MG63 (cell line): ENCODE measurements around the gene IMPACT. TPM values are rescaled to one million over a fixed set of nuclear protein-coding genes. Genes with fewer than 3 reads are reported as not detected.

Experiments used
- DNase-seq: peaks from one replicate; pipeline ENCODE4 v3.0.0-alpha.2; 2020
- H3K27me3 ChIP-seq: fragments of 250-450 bp; sonication (Bioruptor Pico); 2 replicates; pipeline ENCODE4 v1.5.1; 2020; ENCODE audit warnings: mild to moderate bottlenecking, moderate library complexity
- H3K36me3 ChIP-seq: fragments of 250-450 bp; sonication (Bioruptor Pico); 2 replicates; pipeline ENCODE4 v1.5.1; 2020; ENCODE audit warnings: mild to moderate bottlenecking, moderate library complexity
- H3K4me3 ChIP-seq: fragments of 250-450 bp; sonication (Bioruptor Pico); 2 replicates; pipeline ENCODE4 v1.5.1; 2020; ENCODE audit warnings: mild to moderate bottlenecking, moderate library complexity
- H3K9me3 ChIP-seq: fragments of 250-450 bp; sonication (Bioruptor Pico); 2 replicates; pipeline ENCODE4 v1.5.1; 2020; ENCODE audit warnings: mild to moderate bottlenecking, moderate library complexity
- total RNA-seq: library from RNA; depleted of rRNA; stranded (reverse); fragments of >200 nt; shearing (Covaris generic); gene quantifications from 2 replicates; pipeline ENCODE4 v1.2.3, GENCODE V29; 2014; ENCODE audit warnings: low replicate concordance

The IMPACT gene
- total RNA-seq, 1 experiment from 2014 or later, result 21.8 TPM

DNA sequence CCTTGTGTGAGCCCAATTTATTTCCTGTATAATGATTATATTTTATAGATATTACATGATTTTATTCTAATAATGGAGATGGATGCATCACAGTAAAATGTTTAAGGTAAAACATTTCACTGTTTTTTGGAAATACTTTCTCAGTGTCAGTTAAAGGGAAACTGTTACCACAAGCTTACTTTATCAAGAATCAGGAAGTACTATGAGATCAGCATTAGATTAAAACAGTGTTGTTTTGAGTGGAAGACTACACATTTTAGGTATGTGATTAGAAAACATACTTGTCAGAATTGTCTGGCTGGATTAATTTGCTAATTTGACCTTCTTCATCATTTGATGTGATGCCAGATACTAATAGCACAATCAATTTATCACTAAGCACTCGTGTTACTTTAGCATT lies 33.9 kb downstream of the IMPACT start, which contains the start of gene HRH4:
TSS of gene HRH4 (plus strand) at position 250 of the 400 bp plus-strand sequence. CDS start at position 342, 92 bp downstream.
- Histone ChIP-seq H3K27me3 (no peaks in the 10 kb centered on the region), H3K36me3 (no peaks in the 10 kb centered on the region), H3K4me3 (no peak within 1 kb of the TSS), H3K9me3 (no peaks in the 10 kb centered on the region)
- DNase-seq, result no peak

DNA sequence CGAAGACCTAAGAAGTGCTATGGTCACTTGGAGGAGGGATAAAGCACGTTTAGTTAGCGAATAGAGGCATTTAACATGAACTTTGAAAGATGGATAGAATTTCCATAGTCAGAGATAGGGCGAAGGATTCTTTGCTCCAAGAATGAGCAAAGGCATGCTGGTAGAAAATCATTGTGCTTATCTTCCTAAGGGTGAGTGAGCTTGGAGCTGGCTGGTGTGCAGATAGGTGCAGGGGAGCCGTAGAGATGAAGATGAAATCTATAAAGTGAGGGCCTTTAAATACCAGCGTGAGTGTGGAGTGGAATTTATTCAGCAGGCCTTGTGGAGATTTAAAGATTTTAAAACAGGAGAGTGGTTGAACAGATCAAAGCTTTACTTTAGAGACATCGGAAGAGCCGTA lies 35.5 kb downstream of the IMPACT start:
- H3K9me3 ChIP-seq, result no peaks in the 10 kb centered on the region
- H3K36me3 ChIP-seq, result no peaks in the 10 kb centered on the region
- DNase-seq, result no peak
- H3K27me3 ChIP-seq, result no peaks in the 10 kb centered on the region
- H3K4me3 ChIP-seq, result no peak overlapping the region

DNA sequence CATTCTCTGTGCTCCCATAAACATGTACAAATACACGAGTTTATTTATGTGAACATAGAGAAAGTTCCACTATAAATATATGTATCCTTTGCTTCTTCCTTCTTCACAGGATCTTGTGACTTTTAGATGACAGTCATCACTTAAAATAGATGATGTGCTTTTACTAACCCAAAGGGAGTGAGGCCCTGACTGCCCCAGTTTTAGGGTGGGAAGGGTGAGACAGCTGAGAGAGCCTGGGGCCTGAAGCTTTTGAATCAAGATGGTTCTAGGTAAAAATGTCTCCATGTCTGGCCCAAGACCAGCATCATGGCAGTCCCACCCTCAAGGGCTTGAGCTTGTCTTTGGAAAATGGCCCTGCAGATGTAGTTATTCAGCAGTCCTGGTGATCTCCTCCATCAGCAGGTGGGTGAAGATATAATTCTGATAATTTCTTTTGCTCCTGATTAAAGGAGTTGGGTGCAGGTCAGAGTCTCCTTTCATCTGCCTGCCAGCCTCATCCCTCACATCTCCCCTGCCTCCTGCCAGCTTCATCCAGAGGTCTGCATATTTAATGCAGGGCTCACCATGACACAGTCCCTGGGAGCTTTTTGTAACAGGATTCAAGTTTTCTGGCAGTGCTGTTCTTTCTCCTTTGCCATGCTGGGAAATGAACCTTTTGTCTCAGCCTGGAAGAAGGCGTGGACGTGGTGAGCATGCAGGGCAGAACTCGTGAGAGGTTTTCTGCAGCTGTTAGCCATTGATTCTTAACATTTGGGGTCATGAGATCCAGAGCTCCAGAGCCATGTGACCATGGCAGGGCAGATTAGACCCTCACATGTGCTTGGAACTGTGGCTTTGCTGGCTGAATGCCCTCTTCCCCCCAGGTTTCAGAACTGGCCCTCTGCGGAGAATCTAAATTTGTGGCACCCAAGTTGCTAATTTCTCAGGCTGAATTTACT lies 36.6 kb downstream of the IMPACT start:
- no peak for DNase-seq
- Histone ChIP-seq H3K9me3 (no peaks in the 10 kb centered on the region), H3K4me3 (no peak overlapping the region), H3K36me3 (no peaks in the 10 kb centered on the region), H3K27me3 (no peaks in the 10 kb centered on the region)

DNA sequence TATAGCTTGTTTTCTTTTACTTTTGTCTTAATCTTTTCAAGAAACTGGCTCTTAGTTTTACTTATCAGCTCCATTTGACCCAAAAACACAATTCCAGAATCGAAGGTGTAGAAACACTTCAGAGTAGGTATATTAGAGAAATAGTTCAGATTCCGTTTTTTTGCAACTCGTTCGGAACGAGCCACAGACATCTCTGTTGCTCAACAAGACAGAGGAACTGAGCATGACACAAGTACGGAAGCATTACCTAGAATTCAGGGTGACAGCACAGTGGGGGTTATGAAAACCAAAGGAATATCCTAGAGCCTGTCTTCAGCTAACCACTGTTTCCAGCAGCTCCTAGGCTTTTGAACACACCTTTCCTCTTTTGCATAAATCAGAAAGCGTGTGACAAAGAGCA lies 39.0 kb downstream of the IMPACT start:
- no peaks in the 10 kb centered on the region for H3K36me3 ChIP-seq
- DNase-seq, result no peak
- no peaks in the 10 kb centered on the region for H3K27me3 ChIP-seq
- no peak overlapping the region for H3K4me3 ChIP-seq
- no peaks in the 10 kb centered on the region for H3K9me3 ChIP-seq

DNA sequence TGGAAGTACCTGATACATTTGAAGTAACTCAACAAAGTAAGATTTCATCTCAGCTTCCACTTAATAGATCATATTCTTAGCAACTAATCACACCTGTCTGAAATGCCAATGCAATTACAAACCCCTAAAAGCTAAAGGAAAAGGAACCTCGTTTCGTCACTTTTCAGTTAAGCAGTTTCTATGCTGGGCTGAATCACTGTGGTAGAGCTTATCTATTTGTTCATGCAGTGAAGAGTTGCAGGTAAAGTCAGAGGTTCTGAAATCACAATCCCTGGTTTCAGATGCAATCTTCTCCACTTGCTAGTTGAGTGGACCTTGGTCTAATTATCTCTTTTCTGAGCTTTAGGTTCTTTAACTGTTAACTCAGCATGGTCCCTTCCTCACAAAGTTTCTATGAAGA lies 40.3 kb downstream of the IMPACT start:
- Histone ChIP-seq H3K36me3 (no peaks in the 10 kb centered on the region), H3K4me3 (no peak overlapping the region), H3K27me3 (no peaks in the 10 kb centered on the region), H3K9me3 (no peaks in the 10 kb centered on the region)
- no peak for DNase-seq

DNA sequence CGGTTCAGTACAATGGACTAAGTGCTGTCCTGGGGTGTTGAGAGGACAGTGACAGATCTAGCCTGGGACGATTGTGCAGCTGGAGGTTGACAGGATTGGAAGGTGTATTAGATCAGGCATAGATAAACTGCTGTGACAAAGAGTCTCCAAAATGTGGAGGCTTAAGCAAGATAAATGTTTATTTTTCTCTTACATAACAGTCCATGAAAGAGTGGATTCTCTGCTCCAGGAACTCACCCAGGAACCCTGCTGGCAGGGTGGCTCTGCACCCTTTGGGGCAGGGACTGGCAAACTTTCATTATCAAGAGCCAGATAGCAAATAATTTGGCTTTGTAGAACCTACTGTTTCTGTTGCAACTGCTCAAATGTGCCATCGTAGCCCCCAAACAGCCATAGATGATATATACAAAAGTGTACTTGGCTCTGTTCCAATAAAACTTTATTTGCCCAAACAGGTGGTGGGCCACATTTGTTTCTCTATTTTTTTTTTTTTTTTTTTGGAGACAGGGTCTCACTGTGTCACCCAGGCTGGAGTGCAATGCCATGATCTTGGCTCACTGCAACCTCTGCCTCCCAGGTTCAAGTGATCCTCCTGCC lies 43.6 kb downstream of the IMPACT start:
- H3K9me3 ChIP-seq, result no peaks in the 10 kb centered on the region
- no peak overlapping the region for H3K4me3 ChIP-seq
- DNase-seq, result no peak
- no peaks in the 10 kb centered on the region for H3K27me3 ChIP-seq
- H3K36me3 ChIP-seq, result no peaks in the 10 kb centered on the region

DNA sequence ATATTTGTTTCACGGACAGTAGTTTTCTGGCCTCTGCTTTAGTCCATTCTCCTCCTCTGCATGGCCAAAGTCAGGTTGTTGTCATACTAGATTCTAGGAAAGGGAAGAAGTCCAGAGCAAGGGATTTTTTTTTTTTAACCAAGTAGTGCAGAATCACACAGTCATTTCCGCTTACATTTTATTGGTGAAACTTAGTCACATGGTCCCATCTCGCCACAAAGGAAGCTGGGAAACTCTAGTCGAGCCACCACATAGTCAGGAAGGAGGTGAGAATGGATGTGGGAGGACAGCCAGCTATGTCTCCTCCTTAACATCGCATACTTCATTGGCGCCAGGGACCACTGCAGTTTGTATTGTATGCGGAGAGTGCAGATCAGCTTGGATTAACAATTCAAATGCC lies 44.3 kb downstream of the IMPACT start:
- no peak overlapping the region for H3K4me3 ChIP-seq
- no peaks in the 10 kb centered on the region for H3K27me3 ChIP-seq
- H3K36me3 ChIP-seq, result no peaks in the 10 kb centered on the region
- H3K9me3 ChIP-seq, result no peaks in the 10 kb centered on the region
- DNase-seq, result no peak

DNA sequence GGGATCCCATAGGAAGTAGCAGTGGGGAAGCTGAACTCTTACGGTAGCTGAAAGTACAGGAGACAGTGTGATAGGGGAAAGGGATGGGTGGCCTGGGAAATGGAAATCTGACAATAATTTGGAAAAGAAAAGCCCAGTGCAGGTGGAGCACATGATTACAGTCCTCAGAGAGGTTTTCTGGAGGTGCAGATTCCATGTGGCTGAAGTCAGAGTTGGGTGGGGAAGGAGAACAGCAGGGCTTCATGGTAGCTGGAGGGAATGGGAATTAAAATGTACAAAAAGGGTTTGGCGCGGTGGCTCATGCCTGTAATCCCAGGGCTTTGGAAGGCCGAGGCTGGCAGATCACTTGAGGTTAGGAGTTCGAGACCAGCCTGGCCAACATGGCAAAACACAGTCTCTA lies 46.1 kb downstream of the IMPACT start:
- H3K27me3 ChIP-seq, result no peaks in the 10 kb centered on the region
- no peaks in the 10 kb centered on the region for H3K9me3 ChIP-seq
- H3K4me3 ChIP-seq, result no peak overlapping the region
- no peak for DNase-seq
- no peaks in the 10 kb centered on the region for H3K36me3 ChIP-seq

DNA sequence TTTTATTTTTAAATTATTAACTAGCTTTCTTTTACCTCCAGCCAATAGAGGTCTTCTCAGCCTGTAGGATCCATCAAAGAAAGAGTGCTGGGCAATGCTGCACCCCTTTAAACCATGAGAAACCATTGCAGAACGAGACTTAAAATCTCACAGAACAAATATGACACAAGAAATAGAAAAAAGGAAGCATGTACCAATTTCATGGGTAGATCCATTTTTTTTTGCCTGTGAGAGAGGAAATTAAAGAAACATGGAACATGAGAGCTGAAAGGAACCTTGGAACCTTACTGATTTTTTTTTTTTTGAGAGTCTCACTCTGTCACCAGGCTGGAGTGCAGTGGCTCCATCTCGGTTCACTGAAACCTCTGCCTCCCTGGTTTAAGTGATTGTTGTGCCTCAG lies 47.9 kb downstream of the IMPACT start:
- Histone ChIP-seq H3K27me3 (no peaks in the 10 kb centered on the region), H3K36me3 (no peaks in the 10 kb centered on the region), H3K9me3 (no peaks in the 10 kb centered on the region), H3K4me3 (no peak overlapping the region)
- DNase-seq, result no peak

DNA sequence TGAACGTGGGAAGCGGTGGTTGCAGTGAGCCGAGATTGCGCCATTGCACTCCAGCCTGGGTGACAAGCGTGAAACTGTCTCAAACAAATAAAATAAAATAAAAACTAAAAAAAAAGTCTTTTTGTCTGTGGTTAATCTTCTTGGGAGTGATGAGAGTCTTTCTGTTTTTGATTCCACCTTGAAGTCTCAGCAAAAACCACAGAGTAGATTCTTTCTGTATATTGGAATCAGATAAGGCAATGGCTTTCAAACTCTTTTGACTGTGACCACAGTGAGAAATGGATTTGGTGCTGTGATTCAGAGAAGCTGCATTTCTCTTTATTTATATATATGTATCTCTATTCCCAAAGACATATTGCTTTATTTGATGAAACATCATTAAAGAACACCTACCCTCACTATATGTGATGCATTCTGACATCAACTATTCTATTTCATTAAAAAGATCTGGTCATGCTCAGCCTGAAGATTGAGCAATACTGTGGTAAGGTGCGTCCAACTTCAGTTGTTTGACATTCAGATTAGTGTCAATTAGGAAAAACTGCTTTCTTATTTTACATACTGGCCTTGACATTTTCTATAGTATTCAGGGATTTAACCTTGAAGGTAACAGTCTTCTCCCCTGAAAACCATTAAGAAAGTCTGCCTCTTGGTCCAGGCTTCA lies 49.6 kb downstream of the IMPACT start:
- H3K36me3 ChIP-seq, result no peaks in the 10 kb centered on the region
- no peak overlapping the region for H3K4me3 ChIP-seq
- no peak for DNase-seq
- H3K27me3 ChIP-seq, result no peaks in the 10 kb centered on the region
- no peaks in the 10 kb centered on the region for H3K9me3 ChIP-seq

DNA sequence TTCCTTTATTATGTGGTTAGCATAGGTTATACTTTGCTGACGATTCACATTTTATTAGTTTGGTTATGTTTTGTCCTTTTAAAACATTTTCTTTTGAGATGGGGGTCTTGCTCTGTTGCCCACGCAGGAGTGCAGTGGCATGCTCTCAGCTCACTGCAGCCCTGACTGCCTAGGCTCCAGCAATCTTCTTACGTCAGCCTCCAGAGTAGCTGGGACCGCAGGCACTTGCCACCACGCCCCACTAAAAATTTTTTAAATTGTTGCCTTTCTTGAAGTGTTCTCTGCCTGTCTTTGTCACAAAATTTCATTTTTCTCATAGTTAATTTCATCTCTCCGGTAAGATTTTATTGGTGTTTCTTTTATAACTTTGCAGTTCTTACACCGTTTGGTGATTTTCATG lies 52.9 kb downstream of the IMPACT start:
- H3K36me3 ChIP-seq, result no peaks in the 10 kb centered on the region

DNA sequence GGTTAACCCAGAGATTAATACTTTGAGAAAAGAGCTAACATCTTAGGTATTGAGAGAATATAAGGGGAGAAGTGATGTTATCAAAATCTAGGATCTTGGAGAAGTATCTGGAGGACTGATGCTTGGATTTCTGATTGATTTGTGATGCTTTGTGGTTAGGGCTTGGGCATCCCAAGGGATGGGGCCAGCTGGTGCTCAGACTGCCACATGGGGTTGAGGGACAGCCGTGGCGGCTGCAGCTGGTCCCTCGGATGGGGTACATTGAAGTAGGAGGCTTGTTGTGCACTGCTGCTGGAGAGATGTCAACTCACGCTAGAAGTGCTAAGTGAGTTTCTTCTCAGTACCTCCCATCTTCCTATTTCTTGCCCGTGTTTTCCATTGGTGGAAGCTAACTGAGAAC lies 56.4 kb downstream of the IMPACT start:
- no peaks in the 10 kb centered on the region for H3K9me3 ChIP-seq
- H3K36me3 ChIP-seq, result no peaks in the 10 kb centered on the region
- H3K27me3 ChIP-seq, result no peaks in the 10 kb centered on the region
- H3K4me3 ChIP-seq, result no peak overlapping the region
- no peak for DNase-seq

More for the DNA sequence above, 52.9 kb downstream of the IMPACT start:
- H3K9me3 ChIP-seq, result no peaks in the 10 kb centered on the region
- H3K4me3 ChIP-seq, result no peak overlapping the region
- DNase-seq, result no peak
- H3K27me3 ChIP-seq, result no peaks in the 10 kb centered on the region

DNA sequence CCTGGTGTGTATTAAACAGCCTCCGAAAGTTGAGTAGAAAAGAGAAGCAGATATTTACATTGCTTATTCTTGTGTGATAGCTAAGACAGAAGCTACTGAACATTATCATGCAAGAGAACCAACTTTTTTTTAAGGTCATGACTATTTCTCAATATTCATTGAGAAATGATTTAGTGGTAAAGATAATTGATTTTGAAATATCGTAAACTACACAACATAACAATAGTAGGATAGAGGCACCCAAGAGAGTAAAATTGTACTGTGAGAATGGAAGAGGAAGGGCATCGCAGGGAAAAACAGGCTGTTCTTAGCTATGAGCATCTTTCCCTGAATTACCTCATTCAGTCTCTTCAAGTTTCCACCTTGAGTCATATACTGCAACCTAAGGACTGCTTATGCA lies 59.2 kb downstream of the IMPACT start:
- Histone ChIP-seq H3K36me3 (no peaks in the 10 kb centered on the region), H3K27me3 (no peaks in the 10 kb centered on the region), H3K4me3 (no peak overlapping the region), H3K9me3 (no peaks in the 10 kb centered on the region)
- DNase-seq, result no peak

DNA sequence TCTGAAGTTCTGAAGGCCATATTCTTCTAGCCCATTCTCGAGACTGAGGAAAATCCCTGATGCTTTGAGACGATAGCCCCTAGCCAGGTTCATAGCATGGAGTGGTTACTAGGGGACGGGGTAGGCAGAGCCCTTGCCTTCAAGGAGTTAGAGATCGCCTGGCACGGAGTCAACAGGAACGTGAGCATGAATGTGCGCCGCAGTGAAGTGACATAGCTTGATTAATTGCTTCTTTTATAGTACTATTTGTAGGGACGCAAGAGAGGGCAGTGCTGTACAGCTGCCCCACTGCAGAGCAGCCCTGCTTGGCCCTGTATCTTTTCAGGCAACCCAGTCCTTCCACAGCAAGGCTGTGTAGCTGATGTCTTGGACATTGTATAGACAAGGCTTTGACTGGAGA lies 60.2 kb downstream of the IMPACT start:
- H3K9me3 ChIP-seq, result no peaks in the 10 kb centered on the region
- no peaks in the 10 kb centered on the region for H3K27me3 ChIP-seq
- no peak for DNase-seq
- H3K4me3 ChIP-seq, result no peak overlapping the region
- H3K36me3 ChIP-seq, result no peaks in the 10 kb centered on the region

DNA sequence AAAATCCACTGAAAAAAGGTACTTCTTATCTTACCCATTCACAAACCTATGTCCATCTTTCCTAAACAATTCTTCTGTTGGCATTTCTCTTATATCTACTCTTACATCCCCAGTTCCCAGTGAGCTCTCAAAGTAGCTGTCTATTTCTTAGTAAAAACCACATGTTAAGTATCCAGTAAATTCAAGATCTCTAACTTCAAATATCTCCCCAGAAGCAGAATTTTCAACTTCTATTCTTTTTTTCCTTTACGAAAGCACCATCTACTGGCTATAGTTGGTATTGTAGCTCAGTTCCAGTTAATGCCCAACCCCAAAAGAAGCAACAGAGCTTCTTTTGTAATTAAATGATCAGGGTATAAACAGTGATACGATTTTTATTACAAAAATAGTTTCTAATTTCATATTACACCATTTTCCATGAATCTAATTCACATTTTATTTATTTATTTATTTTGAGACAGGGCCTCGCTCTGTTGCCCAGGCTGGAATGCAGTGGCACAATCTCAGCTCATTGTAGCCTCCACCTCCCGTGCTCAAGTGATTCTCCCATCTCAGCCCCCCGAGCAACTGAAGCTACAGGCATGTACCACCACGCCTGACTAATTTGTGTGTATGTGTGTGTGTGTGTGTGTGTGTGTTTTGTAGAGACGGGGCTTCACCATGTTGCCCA lies 62.5 kb downstream of the IMPACT start:
- H3K9me3 ChIP-seq, result no peaks in the 10 kb centered on the region
- no peak overlapping the region for H3K4me3 ChIP-seq
- H3K36me3 ChIP-seq, result no peaks in the 10 kb centered on the region
- no peak for DNase-seq
- H3K27me3 ChIP-seq, result no peaks in the 10 kb centered on the region

DNA sequence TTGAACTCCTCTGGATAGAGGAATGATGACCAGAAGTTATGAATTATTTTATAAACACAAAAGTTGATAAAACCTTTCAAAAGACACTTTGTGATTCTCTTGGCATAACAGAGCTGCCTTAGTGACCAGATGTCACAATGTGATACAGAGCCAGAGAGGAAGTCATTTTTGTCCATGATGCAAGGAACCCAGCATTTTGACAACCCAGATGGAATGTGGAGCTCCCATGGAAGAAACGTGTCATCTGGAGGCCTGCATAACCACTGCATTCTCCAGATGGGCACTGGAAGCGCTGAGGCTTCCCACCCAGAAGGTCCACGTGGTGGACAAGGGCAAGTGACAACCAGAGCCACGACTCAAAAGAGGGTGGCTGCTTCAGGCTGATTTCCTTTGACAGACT lies 64.1 kb downstream of the IMPACT start:
- Histone ChIP-seq H3K36me3 (no peaks in the 10 kb centered on the region), H3K27me3 (no peaks in the 10 kb centered on the region), H3K9me3 (no peaks in the 10 kb centered on the region), H3K4me3 (no peak overlapping the region)
- no peak for DNase-seq
